ENCODE data around the gene MCEMP1. TPM values are rescaled to one million over a fixed set of nuclear protein-coding genes. Genes with fewer than 3 reads are reported as not detected.

MCEMP1 gene
- total RNA-seq, 1 donor from 2014 or later: 0.18 TPM

DNA sequence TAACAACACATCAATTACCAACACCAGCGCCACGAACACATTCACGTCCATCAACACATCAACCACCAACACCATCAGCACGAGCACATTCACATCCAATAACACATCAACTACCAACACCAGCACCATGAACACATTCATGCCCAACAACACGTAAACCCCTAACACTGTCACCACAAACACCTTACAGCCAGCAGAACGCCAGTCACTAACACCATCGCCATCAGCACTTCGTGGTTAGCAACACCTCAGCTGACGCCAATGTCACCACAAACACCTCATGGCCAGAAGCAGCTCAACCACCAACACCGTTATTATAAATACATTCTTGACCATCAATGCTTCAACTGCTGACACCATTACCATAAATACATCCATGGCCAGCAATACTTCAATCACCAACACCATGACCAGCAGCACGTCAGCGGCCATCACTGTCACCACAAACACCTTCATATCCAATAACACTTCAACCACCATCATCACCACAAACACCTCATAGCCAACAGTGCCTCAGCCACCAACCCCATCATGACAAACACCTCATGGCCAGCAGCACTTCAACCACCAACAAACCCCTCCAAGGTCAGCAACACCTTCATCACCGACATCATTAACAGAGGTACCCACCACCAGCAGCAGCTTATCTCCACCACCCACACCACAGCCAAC lies 15.7 kb downstream of the MCEMP1 start:
- no peak for ATAC-seq
- no peak for DNase-seq (ENCODE audit: low spot score)

GRCh38 chr19:7694499-7694898 lies 17.6 kb downstream of the MCEMP1 start:
- DNase-seq (ENCODE audit: low spot score) (no peak), ATAC-seq (no peak)

GRCh38 chr19:7697721-7698287 lies 20.9 kb downstream of the MCEMP1 start:
- ATAC-seq (no peak), DNase-seq (ENCODE audit: low spot score) (no peak)

- DNase-seq (ENCODE audit: low spot score): no peak
- ATAC-seq: no peak
Measured at GRCh38 chr19:7698583-7698982, 21.7 kb downstream of the MCEMP1 start.

GRCh38 chr19:7699003-7699402 lies 22.1 kb downstream of the MCEMP1 start:
- DNase-seq (ENCODE audit: low spot score): no peak
- no peak for ATAC-seq

- ATAC-seq: no peak
- no peak for DNase-seq (ENCODE audit: low spot score)
Measured at GRCh38 chr19:7699417-7700401, 22.8 kb downstream of the MCEMP1 start.

GRCh38 chr19:7701049-7701653 lies 24.3 kb downstream of the MCEMP1 start:
- ATAC-seq (no peak), DNase-seq (ENCODE audit: low spot score) (no peak)

GRCh38 chr19:7701654-7702457 lies 25.0 kb downstream of the MCEMP1 start, which contains the start of gene FCER2:
FCER2 (minus strand) TSS chr19:7702131; CDS start chr19:7699760, 2,371 bp downstream.
- DNase-seq (ENCODE audit: low spot score) (no peak), ATAC-seq (no peak)

- no peak for ATAC-seq
- DNase-seq (ENCODE audit: low spot score): no peak
Measured at GRCh38 chr19:7703332-7703731, 26.4 kb downstream of the MCEMP1 start.

GRCh38 chr19:7704280-7705060 lies 27.6 kb downstream of the MCEMP1 start:
- ATAC-seq (no peak), DNase-seq (ENCODE audit: low spot score) (no peak)

- ATAC-seq (peak; percentile 31), DNase-seq (ENCODE audit: low spot score) (no peak)
Measured at GRCh38 chr19:7705387-7706187, 28.7 kb downstream of the MCEMP1 start.

DNA sequence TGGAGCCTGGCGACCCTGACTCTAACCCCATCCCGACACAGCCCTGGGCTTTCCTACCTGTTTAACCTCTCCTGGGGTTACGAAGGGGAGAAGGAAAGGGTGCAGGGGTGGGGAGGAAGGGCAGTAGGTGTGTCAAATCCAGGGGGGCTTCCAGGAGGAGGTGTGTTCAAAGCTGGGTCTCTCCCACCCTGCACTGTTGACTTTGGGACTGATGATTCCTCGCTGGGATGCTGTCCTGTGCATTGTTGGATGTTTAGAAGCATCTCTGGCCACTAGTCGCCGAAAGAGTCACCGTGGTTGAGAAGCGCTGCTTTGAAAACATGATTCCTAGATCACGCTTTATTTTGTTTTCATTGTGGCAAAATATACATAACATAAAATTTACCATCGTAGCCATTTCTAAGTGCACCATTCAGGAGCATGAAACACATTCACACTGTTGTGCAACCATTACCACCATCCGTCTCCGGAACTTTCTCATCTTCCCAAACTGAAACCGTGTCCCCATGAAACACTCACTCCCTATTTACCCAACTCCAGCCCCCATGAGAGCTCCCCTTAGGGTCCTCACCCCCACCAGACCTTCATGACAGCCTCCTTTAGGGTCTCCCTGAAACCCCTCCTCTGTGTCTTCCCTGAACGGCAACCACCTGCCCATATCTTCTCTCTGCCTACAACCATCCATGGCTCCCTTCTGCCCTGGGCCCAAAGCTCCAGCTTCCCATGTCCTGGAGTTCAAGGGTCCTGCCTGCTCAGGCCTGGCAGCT lies 29.5 kb downstream of the MCEMP1 start:
- DNase-seq (ENCODE audit: low spot score) (no peak), ATAC-seq (no peak)

DNA sequence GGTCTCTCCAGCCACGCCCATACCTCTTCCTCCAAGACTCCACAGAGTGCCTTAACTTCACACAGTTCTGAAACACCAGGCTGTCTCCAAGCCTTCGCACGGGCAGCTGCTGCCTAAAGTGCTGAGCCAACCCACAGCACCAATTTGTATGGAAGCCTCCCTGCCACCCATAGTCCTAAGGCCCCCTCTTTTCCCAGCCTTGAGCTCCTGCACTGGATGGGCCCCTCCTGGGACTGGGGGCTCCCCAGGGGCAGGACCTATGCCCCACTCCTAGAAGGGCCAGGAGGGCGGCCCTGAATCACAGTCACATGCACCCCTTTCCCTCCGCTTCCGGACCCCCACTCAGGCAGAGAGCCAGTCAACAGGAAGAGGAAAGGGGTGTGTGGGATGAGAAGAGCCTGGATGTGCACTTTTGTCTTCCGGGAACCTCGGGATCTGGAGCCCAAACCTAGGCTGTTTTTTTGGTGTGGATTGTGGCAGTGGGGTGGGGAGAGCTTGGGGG lies 30.1 kb downstream of the MCEMP1 start:
- DNase-seq (ENCODE audit: low spot score) (no peak), ATAC-seq (peak; percentile 53)

DNA sequence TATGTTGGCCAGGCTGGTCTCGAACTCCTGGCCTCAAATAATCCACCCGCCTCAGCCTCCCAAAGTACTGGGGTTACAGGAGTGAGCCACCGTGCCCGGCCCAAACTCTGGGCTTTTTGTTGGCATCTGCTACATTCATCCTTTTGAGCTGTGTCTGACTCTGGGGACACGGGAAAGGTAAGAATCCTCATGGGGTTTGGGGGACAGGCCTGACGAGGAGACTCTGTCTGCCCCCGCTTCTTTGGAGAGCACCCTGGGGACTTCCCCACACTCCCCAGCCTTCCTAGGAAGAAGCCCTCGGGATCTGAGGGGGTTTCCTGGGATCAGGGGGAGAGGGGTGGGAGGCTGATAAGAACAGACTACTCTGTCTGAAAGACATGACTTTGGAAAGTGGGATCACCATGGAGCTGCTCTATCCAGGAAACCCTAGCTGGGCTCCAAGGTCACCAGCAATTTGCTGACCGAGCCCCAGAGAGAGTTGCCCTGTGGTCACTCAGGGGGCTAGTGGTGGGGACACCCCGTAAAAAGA lies 33.1 kb downstream of the MCEMP1 start:
- DNase-seq (ENCODE audit: low spot score) (no peak), ATAC-seq (no peak)

DNA sequence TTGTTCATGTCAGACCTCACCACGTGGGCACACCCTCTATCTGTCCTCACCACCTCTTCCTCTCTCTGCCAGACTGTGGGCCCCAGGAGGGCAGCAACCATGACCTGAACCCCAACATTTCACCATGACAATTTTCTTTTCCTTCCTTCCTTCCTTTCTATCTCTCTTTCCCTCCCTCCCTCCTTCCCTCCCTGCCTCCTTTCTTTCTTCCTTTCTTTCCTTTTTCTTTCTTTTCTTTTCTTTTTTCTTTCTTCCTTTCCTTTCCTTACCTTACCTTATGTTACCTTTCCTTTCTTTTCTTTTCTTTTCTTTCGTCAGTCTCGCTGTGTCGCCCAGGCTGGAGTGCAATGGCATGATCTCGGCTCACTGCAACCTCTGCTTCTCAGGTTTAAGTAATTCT lies 33.7 kb downstream of the MCEMP1 start:
- DNase-seq (ENCODE audit: low spot score): no peak

GRCh38 chr19:7715671-7716070 lies 38.8 kb downstream of the MCEMP1 start:
- ATAC-seq (no peak), DNase-seq (ENCODE audit: low spot score) (no peak)

More for the DNA sequence above, 33.7 kb downstream of the MCEMP1 start:
- no peak for ATAC-seq

GRCh38 chr19:7716762-7717161 lies 39.9 kb downstream of the MCEMP1 start:
- DNase-seq (ENCODE audit: low spot score): no peak
- ATAC-seq: no peak

Measured in left lobe of liver (tissue), 2 donors.